ENCODE data around the gene P4HB.

DNA sequence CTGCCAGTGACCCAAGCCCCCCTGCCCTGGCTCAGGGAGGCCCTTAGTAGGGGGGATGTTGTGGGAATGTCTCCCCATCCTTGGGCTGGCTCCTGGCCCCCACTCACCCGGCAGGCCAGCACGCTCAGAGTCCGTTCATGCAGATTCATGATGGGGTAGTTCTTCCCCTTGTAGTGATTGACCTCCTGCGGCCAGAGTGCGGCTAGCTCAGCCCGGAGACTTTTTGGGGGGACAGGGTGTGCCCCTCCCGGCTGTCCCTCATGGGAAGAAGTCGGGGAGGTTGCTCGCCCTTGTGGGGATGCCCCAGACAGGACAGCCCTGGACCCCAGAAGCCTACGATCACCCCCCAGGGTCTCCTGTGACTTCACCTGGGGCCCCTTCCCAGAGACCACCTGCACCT is 45.7 kb upstream of the P4HB start:
- TF ChIP-seq ZNF266 (tag by site-specific recombination; IDR thresholded peaks at IDR 0.05; ENCODE audit: low read depth) (no peak), ZBTB7A (tag by site-specific recombination; IDR thresholded peaks at IDR 0.05; ENCODE audit: low read depth) (no peak), ZNF184 (tag by site-specific recombination; IDR thresholded peaks at IDR 0.05) (no peak)
- TF ChIP-seq, protein P1, sequence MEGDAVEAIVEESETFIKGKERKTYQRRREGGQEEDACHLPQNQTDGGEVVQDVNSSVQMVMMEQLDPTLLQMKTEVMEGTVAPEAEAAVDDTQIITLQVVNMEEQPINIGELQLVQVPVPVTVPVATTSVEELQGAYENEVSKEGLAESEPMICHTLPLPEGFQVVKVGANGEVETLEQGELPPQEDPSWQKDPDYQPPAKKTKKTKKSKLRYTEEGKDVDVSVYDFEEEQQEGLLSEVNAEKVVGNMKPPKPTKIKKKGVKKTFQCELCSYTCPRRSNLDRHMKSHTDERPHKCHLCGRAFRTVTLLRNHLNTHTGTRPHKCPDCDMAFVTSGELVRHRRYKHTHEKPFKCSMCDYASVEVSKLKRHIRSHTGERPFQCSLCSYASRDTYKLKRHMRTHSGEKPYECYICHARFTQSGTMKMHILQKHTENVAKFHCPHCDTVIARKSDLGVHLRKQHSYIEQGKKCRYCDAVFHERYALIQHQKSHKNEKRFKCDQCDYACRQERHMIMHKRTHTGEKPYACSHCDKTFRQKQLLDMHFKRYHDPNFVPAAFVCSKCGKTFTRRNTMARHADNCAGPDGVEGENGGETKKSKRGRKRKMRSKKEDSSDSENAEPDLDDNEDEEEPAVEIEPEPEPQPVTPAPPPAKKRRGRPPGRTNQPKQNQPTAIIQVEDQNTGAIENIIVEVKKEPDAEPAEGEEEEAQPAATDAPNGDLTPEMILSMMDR (tag by site-specific recombination; IDR thresholded peaks at IDR 0.05): no peak
- TF ChIP-seq, protein P2, sequence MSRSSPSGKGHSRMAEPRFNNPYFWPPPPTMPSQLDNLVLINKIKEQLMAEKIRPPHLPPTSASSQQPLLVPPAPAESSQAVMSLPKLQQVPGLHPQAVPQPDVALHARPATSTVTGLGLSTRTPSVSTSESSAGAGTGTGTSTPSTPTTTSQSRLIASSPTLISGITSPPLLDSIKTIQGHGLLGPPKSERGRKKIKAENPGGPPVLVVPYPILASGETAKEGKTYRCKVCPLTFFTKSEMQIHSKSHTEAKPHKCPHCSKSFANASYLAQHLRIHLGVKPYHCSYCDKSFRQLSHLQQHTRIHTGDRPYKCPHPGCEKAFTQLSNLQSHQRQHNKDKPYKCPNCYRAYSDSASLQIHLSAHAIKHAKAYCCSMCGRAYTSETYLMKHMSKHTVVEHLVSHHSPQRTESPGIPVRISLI (tag by site-specific recombination; IDR thresholded peaks at IDR 0.05): no peak

Data from HEK293 (cell line).